ENCODE results near the gene FSD1.

The FSD1 gene

DNA sequence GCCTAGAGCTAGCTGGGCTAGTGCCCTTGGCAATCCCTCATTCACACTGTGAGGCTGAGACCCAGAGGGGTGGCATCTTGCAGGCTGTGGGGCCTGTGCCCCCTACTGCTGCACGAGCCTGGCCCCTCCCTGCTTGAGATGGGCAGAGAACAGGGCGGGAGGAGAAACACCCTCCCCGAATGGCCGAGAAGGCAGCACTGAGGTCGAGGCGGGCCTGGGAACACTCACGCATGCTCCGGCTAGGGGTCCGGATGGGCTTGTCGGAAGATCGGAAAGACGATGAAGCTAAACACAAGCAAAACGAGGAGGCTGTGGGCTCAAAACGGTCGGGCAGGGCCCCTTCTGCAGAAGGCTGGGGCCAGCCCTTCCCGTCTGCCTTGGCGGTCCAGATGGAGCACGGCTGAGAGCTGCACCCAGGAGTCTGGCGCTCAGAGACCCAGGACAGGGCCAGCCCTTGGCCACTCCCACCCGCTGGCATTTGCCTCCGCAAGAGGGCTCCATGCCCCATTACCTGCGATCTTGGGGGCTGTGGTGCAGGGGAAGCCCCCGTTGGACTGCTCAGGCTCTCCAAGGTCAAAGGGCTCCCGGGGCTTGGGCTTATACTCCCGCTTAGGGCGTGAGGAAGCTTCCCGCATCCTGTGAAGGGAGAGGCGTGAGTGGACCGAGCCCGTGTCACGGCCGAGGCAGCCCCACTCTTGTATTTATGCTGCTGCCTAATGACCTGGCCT is 57.9 kb downstream of the FSD1 start:
- no peak overlapping the region for H2AFZ ChIP-seq (ENCODE audit: low read depth, low read length)
- H3K9me3 ChIP-seq (ENCODE audit: insufficient read depth, low read length), result no peaks in the 10 kb centered on the region
- TF ChIP-seq, protein P1, sequence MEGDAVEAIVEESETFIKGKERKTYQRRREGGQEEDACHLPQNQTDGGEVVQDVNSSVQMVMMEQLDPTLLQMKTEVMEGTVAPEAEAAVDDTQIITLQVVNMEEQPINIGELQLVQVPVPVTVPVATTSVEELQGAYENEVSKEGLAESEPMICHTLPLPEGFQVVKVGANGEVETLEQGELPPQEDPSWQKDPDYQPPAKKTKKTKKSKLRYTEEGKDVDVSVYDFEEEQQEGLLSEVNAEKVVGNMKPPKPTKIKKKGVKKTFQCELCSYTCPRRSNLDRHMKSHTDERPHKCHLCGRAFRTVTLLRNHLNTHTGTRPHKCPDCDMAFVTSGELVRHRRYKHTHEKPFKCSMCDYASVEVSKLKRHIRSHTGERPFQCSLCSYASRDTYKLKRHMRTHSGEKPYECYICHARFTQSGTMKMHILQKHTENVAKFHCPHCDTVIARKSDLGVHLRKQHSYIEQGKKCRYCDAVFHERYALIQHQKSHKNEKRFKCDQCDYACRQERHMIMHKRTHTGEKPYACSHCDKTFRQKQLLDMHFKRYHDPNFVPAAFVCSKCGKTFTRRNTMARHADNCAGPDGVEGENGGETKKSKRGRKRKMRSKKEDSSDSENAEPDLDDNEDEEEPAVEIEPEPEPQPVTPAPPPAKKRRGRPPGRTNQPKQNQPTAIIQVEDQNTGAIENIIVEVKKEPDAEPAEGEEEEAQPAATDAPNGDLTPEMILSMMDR (IDR thresholded peaks at IDR 0.05; ENCODE audit: low read depth, low read length), result no peak
- no peak for TF ChIP-seq EZH2phosphoT487 (IDR thresholded peaks at IDR 0.05; ENCODE audit: low read depth)
- no peak overlapping the region for H3K4me2 ChIP-seq (ENCODE audit: low read length)
- H3K27me3 ChIP-seq (ENCODE audit: low read depth, low read length), result no peaks in the 10 kb centered on the region
- H4K20me1 ChIP-seq (ENCODE audit: insufficient read depth, low read length), result no peaks in the 10 kb centered on the region; the same call in 1 of the 2 replicates
- no peak overlapping the region for H3K9ac ChIP-seq (ENCODE audit: low read length)
- no peak overlapping the region for H3K27ac ChIP-seq (ENCODE audit: low read length)
- no peaks in the 10 kb centered on the region for H3K4me1 ChIP-seq (ENCODE audit: low read length)
- H3K79me2 ChIP-seq (ENCODE audit: low read length), result no peaks in the 10 kb centered on the region
- H3K36me3 ChIP-seq (replicated peaks; ENCODE audit: low read depth, low read length), result peaks cover 47% of the 10 kb centered on the region
- H3K4me3 ChIP-seq (ENCODE audit: low read length), result no peak overlapping the region

DNA sequence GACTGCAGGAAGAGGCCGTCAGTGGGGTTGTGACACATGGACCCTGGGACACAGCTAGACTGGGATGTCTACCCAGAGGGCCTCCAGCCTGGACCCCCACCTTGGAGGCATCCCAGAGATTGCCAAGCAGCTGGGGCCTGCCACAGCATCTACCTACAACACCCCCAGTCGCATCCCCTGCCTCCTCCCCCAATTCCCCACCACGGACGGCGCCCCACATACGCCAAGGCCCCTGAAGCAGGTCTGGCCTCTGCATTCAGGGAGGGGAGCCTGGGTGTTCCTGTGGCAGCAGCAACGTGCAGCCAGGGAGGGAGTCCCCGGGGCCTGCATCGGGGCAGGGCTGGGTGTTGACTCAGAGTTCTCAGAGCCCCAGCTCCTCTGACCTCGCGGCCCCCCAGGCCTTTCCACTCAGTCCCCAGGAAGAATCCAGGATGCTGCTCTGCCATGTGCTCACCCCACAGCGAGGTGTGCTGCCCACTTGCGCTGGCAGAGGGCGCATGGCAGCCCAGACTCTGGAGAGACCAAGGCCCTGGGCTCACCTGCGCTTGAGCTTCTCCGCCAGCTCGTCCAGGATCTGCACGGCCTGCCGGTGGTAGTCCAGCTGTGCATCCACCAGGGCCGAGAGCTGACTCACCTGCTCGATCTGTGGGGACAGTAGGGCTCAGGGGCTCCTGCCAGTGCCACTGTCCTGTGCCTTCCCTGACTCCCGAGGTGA is 58.6 kb downstream of the FSD1 start:
- no peak overlapping the region for H3K27ac ChIP-seq (ENCODE audit: low read length)
- H3K4me3 ChIP-seq (ENCODE audit: low read length), result no peak overlapping the region
- H3K9me3 ChIP-seq (ENCODE audit: insufficient read depth, low read length), result no peaks in the 10 kb centered on the region
- no peaks in the 10 kb centered on the region; the same call in 1 of the 2 replicates for H4K20me1 ChIP-seq (ENCODE audit: insufficient read depth, low read length)
- H3K79me2 ChIP-seq (ENCODE audit: low read length), result no peaks in the 10 kb centered on the region
- no peaks in the 10 kb centered on the region for H3K27me3 ChIP-seq (ENCODE audit: low read depth, low read length)
- H2AFZ ChIP-seq (ENCODE audit: low read depth, low read length), result no peak overlapping the region
- H3K4me2 ChIP-seq (ENCODE audit: low read length), result no peak overlapping the region
- peaks cover 44% of the 10 kb centered on the region for H3K36me3 ChIP-seq (replicated peaks; ENCODE audit: low read depth, low read length)
- no peak overlapping the region for H3K9ac ChIP-seq (ENCODE audit: low read length)
- TF ChIP-seq, protein P1 (IDR thresholded peaks at IDR 0.05; ENCODE audit: low read depth, low read length), result peak; percentile 36
- TF ChIP-seq EZH2phosphoT487 (IDR thresholded peaks at IDR 0.05; ENCODE audit: low read depth), result no peak
- H3K4me1 ChIP-seq (ENCODE audit: low read length), result peaks cover under 1% of the 10 kb centered on the region

DNA sequence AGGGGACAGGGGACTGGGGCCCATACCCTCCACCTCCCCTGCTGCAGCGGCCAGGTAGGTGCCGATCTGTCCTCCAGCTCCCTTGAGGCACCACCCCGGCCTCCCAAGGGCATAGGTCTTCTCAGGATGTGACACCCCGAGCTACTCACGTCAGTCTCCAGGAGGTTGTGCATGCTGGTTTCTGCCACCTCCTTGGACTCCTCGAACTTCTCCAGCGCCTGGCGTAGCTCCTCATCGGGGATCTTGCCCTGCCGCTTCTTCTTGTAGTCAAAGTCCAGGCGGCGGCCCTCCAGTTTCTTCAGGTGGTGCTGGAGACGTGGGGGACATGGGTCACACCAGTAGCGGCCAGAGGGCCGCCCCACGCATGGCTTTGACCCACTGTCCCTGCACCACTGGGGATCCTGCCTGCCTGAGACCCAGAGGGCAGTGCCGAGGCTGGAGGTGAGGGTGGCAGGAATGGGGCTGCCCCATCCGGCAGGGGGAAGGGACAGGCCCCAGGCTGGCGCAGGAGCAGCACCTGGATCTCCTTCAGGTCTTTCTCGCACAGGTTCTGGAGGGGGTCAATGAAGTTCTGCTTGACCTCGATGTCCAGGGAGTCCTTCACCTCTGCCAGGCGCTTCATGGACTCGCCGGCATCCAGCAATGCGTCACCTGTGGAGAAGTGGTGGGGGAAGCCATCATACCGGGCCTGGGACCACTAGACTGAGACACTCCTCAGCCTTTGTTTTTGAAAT is 59.3 kb downstream of the FSD1 start:
- no peaks in the 10 kb centered on the region for H3K9me3 ChIP-seq (ENCODE audit: insufficient read depth, low read length)
- H4K20me1 ChIP-seq (ENCODE audit: insufficient read depth, low read length), result no peaks in the 10 kb centered on the region; the same call in 1 of the 2 replicates
- H2AFZ ChIP-seq (ENCODE audit: low read depth, low read length), result no peak overlapping the region
- TF ChIP-seq, protein P1 (IDR thresholded peaks at IDR 0.05; ENCODE audit: low read depth, low read length), result no peak
- peaks cover 41% of the 10 kb centered on the region for H3K36me3 ChIP-seq (replicated peaks; ENCODE audit: low read depth, low read length)
- H3K4me2 ChIP-seq (ENCODE audit: low read length), result no peak overlapping the region
- H3K27ac ChIP-seq (ENCODE audit: low read length), result no peak overlapping the region
- peaks cover 7% of the 10 kb centered on the region; the same call in 1 of the 2 replicates for H3K79me2 ChIP-seq (ENCODE audit: low read length)
- H3K9ac ChIP-seq (ENCODE audit: low read length), result no peak overlapping the region
- H3K4me3 ChIP-seq (ENCODE audit: low read length), result no peak overlapping the region
- no peaks in the 10 kb centered on the region for H3K27me3 ChIP-seq (ENCODE audit: low read depth, low read length)
- H3K4me1 ChIP-seq (ENCODE audit: low read length), result peaks cover 8% of the 10 kb centered on the region

DNA sequence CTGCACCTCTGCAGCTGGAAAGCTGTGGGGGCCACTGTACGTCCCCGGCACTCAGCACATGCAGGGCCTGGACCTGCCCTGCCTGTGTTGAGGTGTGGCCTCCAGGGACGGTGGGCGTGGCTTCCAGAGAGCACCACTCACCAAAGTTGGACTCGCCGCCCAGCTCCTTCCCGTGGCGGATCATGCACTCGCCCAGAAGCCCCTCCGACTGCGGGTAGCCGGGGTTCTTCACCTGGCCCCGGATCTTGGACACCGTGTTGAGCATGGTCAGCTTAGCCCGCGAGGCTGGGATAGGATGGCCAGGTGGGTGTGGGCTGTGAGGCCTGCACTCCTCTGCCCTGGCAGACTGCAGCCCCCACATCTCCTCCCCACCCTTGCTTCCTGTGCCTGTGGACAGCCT is 60.9 kb downstream of the FSD1 start:
- Histone ChIP-seq H3K9ac (ENCODE audit: low read length) (no peak overlapping the region), H3K4me3 (ENCODE audit: low read length) (no peak overlapping the region), H3K4me2 (ENCODE audit: low read length) (no peak overlapping the region), H3K79me2 (ENCODE audit: low read length) (peaks cover 17% of the 10 kb centered on the region), H3K27me3 (ENCODE audit: low read depth, low read length) (no peaks in the 10 kb centered on the region), H3K36me3 (replicated peaks; ENCODE audit: low read depth, low read length) (peaks cover 27% of the 10 kb centered on the region), H3K4me1 (ENCODE audit: low read length) (peaks cover 24% of the 10 kb centered on the region), H3K27ac (ENCODE audit: low read length) (no peak overlapping the region), H4K20me1 (ENCODE audit: insufficient read depth, low read length) (peaks cover 3% of the 10 kb centered on the region; the same call in 1 of the 2 replicates), H2AFZ (ENCODE audit: low read depth, low read length) (no peak overlapping the region), H3K9me3 (ENCODE audit: insufficient read depth, low read length) (no peaks in the 10 kb centered on the region)
- TF ChIP-seq, protein P1 (IDR thresholded peaks at IDR 0.05; ENCODE audit: low read depth, low read length), result no peak
- TF ChIP-seq EZH2phosphoT487 (IDR thresholded peaks at IDR 0.05; ENCODE audit: low read depth), result no peak

Data from OCI-LY3 (cell line).